ENCODE results near the gene PRRX2.

DNA sequence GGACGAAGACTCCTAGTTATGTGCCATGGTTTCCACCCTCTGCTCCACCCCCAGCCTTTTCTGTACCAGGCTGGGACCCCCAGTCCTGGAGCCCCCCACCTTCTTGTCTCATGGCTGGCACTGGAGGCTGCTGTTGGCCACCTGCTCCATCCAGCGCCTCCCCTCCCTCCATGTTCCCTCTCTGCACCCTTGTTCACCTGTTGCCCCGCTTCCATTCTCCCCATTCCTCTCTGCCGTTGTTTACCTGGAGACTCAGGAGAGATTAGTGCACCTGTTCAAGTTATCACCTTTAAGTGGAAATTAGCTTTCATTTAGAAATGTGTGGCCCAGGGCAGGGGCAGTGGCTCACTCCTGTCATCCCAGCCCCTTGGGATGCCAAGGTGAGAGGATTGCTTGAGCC is 32.2 kb upstream of the PRRX2 start:
- TF ChIP-seq POLR2AphosphoS5 (IDR thresholded peaks at IDR 0.05) (no peak), POLR2A (IDR thresholded peaks at IDR 0.05) (no peak), EP300 (IDR thresholded peaks at IDR 0.05) (no peak)
- TF ChIP-seq, protein P1, sequence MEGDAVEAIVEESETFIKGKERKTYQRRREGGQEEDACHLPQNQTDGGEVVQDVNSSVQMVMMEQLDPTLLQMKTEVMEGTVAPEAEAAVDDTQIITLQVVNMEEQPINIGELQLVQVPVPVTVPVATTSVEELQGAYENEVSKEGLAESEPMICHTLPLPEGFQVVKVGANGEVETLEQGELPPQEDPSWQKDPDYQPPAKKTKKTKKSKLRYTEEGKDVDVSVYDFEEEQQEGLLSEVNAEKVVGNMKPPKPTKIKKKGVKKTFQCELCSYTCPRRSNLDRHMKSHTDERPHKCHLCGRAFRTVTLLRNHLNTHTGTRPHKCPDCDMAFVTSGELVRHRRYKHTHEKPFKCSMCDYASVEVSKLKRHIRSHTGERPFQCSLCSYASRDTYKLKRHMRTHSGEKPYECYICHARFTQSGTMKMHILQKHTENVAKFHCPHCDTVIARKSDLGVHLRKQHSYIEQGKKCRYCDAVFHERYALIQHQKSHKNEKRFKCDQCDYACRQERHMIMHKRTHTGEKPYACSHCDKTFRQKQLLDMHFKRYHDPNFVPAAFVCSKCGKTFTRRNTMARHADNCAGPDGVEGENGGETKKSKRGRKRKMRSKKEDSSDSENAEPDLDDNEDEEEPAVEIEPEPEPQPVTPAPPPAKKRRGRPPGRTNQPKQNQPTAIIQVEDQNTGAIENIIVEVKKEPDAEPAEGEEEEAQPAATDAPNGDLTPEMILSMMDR (IDR thresholded peaks at IDR 0.05): no peak

Measured in sigmoid colon (tissue), 4 donors.